Stimulated activated naive CD8-positive, alpha-beta T cell treated with anti-CD3 and anti-CD28 coated beads, Interleukin-15, Interleukin-2, amounts not matched to agents 100 U/mL and 50 U/mL, for 24 hours (primary cell): ENCODE results near the gene XPO6.
A peak's percentile ranks its signal among the peaks of the same experiment; 100 is the strongest.
"Not testable (repeated sequence)": the region's sequence is repeated elsewhere in the genome, so short reads cannot be mapped to it uniquely, and the experiment has no call there.

Source experiments
- ATAC-seq: fragments of 150-1000 bp; cut with Tn5 transposase; one replicate; pipeline ENCODE4 v1.10.0; 2021
- DNase-seq: peaks from one replicate; pipeline ENCODE4 v3.0.0; 2021

XPO6 gene, protein sequence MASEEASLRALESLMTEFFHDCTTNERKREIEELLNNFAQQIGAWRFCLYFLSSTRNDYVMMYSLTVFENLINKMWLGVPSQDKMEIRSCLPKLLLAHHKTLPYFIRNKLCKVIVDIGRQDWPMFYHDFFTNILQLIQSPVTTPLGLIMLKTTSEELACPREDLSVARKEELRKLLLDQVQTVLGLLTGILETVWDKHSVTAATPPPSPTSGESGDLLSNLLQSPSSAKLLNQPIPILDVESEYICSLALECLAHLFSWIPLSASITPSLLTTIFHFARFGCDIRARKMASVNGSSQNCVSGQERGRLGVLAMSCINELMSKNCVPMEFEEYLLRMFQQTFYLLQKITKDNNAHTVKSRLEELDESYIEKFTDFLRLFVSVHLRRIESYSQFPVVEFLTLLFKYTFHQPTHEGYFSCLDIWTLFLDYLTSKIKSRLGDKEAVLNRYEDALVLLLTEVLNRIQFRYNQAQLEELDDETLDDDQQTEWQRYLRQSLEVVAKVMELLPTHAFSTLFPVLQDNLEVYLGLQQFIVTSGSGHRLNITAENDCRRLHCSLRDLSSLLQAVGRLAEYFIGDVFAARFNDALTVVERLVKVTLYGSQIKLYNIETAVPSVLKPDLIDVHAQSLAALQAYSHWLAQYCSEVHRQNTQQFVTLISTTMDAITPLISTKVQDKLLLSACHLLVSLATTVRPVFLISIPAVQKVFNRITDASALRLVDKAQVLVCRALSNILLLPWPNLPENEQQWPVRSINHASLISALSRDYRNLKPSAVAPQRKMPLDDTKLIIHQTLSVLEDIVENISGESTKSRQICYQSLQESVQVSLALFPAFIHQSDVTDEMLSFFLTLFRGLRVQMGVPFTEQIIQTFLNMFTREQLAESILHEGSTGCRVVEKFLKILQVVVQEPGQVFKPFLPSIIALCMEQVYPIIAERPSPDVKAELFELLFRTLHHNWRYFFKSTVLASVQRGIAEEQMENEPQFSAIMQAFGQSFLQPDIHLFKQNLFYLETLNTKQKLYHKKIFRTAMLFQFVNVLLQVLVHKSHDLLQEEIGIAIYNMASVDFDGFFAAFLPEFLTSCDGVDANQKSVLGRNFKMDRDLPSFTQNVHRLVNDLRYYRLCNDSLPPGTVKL

DNA sequence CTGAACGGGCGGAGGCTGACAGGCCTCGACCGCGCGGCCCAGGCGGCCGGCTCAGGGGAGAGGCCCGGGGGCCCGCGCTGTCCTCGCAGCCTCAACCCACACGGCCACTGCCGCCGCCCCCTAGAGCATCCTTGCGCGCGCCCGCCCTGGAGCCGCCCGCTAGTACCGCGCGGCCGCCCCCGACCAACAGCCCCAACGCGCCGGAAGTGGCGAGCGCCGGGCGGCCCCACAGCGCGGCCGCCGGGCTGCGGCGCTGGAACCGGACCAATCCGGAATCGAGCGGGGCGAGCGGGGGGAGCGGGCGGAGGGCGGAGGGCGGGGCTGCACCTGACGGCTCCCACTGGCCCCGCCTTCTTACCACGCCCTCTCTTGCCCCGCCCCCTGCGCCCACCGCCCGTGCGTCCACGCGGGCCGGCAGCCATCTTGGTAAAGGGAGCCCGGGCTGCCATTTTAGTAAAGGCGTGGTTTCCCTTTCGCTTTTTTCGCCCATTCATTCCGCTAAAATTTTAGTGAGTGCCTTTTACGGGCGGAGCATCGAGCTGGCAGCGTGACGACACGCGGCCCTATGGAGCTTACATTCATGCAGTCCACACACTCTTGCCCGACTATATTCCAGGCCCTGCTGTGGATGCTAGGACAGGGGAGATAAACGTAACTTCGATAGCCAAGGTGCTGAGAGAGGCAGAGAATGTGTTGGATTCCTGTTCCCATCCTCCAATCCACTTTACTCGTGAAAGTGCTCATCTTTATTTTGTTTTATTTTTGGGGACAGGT lies at the start of gene XPO6:
Gene XPO6 (minus strand): TSS at position 208 of the 774 bp plus-strand sequence. CDS start 597 bp downstream, outside the sequence.
- ATAC-seq, result peak; percentile 90
- DNase-seq, result peak; percentile 100

- DNase-seq, result no peak
- ATAC-seq, result no peak
Observed at GRCh38 chr16:28260193-28260592, 48.4 kb upstream of the XPO6 start.

DNA sequence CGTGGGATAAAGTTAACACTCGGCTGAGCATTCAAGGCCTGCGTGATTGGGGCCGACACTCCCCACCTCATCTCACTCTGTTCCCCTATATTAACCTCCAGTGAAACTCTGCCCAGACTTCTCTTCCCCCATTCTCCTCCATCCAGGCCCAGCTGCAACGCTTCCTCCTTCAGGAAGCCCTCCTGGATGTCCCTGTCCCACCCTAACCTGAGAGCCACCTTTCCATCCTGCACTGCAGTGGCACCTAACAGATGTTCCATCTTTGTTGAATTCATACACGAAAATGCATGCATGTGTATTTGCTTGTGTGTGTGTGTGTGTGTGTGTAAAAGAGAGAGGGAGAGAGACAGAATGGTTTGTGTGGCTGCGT lies 48.0 kb upstream of the XPO6 start:
- DNase-seq (no peak), ATAC-seq (no peak)

GRCh38 chr16:28259091-28259780 lies 47.5 kb upstream of the XPO6 start:
- no peak for DNase-seq
- no peak for ATAC-seq

DNA sequence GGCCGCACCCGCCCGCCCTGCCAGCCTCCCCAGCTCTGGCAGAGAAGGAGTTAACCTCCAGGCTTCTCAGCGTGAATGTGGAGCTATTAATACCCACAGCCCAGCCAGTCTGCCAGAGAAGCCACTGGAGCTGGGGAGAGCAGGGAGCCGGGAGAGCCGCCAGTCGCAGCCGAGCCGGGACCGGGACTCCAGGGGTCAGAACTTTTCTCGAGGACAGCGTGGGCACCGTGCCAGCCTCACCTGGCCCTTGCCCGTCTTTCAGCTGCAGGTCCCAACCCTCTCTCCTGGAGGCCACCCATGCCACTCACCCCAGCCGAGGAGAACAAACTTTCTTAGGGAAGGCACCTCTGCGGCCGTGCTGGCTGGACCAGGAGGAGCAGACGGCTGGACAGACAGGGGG lies 46.8 kb upstream of the XPO6 start:
- no peak for DNase-seq
- ATAC-seq, result no peak

- DNase-seq (no peak), ATAC-seq (no peak)
Observed at GRCh38 chr16:28257256-28257655, 45.5 kb upstream of the XPO6 start.

DNA sequence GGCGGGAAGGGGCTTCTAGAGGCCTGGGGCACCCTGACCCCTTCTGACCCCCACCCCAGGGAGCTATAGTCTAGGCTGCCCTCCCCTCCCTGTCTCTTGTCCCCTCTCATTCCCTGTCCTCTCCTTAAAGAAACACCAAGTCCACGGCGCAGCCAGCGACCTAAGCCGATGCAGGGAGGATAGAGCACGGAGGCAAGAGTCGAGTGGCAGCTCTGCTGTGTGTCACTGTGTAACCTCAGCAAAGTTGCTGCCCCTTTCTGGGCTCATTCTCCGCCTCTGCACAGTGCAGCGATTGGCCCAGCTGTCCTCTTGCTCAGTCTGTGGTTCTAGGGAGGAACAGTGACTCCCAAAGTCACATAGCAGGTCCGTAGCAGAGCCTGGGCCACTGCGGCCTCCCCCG lies 44.1 kb upstream of the XPO6 start:
- ATAC-seq (peak; percentile 29), DNase-seq (no peak)

GRCh38 chr16:28254158-28254557 lies 42.4 kb upstream of the XPO6 start:
- ATAC-seq (no peak), DNase-seq (no peak)

DNA sequence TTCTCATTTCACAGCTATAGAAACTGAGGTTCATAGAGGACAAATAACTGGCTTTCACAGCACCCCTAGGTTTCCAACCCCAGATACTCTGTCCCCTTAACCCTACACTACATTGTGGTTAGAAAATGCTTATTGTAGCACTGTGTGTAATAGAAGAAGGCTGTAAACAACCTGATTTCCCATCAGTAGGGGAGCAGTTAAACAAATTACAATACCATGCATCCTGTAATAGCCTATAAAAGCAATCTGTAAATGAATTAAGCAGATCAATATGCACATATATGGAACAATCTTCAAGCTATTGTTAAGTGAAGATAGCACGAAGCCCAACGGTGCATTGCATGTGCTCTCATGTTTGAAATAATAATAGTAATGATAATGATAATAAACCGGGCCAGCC lies 39.2 kb upstream of the XPO6 start:
- no peak for DNase-seq
- ATAC-seq, result no peak

DNA sequence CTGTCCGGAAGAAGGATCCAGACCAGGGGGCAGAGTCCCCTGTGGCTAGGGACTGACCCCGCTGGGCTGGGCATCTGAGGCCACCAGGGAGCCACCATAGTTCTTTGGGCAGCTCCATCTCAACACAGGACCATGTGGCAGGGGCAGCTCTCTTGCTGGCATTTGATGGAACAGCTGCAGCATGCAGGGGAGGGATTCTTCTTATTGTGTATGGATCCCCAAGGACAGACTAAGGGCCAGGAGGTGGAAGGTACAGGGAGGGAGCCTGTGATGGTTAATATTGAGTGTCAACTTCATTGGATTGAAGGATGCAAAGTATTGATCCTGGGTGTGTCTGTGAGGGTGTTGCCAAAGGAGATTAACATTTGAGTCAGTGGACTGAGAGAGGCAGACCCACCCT lies 37.7 kb upstream of the XPO6 start:
- not testable (repeated sequence) for ATAC-seq, DNase-seq

GRCh38 chr16:28241924-28242323 lies 30.2 kb upstream of the XPO6 start:
- no peak for DNase-seq
- ATAC-seq, result no peak

- ATAC-seq, result no peak
- DNase-seq, result no peak
Observed at GRCh38 chr16:28237754-28238357, 26.1 kb upstream of the XPO6 start.

GRCh38 chr16:28231763-28232162 lies 20.0 kb upstream of the XPO6 start:
- no peak for ATAC-seq
- no peak for DNase-seq

DNA sequence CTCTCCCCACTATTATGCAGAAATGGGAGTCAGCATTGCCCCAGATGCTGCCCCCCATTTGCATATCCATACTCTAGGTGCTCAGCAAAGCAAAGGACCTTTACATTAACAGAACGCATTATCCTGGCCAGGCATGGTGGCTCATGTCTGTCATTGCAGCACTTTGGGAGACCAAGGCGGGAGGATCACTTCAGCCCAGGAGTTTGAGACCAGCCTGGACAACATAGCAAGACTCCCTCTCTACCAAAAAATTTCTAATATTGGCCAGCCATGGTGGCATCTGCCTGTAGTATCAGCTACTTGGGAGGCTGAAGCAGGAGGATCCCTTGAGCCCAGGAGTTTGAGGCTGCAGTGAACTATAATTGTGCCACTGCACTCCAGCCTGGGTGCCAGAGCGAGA lies 12.1 kb upstream of the XPO6 start:
- ATAC-seq, DNase-seq: not testable (repeated sequence)

DNA sequence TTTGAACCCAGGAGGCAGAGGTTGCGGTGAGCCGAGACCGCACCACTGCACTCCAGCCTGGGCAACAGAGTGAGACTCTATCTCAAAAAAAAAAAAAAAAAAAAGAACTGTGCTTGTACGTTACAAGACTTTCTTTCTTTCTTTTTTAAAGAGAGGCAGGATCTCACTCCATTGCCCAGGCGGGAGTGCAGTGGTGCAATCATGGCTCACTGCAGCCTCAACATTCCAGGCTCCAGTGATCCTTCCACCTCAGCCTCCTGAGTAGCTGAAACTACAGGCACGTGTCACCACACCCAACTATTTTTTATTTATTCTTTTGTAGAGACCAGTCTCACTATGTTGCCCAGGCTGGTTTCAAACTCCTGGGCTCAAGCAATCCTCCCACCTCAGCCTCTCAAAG lies 8.0 kb upstream of the XPO6 start:
- ATAC-seq, DNase-seq: not testable (repeated sequence)

DNA sequence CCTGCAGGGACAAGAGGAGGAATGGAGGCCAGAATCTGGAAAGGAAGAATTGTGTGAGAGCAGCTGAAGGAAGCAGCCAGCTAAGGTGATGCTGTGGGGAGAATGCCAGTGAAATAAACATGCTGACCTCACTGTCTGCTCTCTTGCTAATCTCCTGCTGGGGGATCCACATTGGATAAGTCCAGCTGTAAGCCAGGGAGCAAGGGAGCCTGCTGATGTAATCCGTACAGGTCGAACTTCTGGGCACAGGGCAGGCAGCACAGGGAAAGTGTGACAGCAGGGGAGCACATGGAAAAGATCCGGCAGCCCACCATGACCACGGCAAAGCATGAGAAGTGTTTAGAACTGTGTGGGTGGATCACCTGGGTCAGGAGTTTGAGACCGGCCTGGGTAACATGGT lies 7.5 kb upstream of the XPO6 start:
- DNase-seq (no peak), ATAC-seq (no peak)

- peak; percentile 42 for DNase-seq
- peak; percentile 96 for ATAC-seq
Observed at GRCh38 chr16:28218109-28218508, 6.3 kb upstream of the XPO6 start.

GRCh38 chr16:28217326-28217725 lies 5.6 kb upstream of the XPO6 start:
- DNase-seq, result no peak
- ATAC-seq, result no peak

- ATAC-seq, result no peak
- no peak for DNase-seq
Observed at GRCh38 chr16:28213396-28213795, 1.6 kb upstream of the XPO6 start.

GRCh38 chr16:28212532-28212873 lies 738 bp upstream of the XPO6 start:
- no peak for ATAC-seq
- DNase-seq, result no peak

DNA sequence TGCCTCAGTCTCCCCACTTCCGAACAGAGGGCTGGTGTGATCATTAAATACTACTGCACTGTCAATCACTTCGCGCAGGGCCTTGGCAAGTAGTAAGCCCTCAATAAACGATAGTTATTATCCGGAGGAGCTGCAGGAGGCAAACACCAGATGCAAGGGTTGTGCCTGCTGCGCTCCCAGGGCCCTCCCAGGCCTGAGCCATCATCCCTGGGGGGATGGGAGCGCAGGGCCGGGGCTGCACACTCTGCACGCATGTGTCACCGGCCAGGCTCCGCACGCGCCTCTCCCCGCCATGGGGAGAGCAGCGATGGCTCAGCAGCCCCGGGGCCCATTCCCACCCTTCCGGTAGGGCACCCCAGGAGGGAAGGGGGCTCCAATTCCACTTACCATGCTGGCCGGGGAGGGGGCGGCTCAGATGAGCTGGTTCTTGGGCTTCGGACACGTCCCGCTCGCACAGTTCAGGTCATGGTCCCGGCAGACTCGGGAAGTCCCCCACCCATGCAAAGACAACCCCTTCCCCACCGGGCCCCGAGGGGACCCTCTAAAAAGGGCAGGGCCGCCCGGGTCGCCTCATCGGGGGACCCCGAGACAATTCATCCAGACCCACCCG lies 681 bp downstream of the XPO6 start:
- ATAC-seq (peak; percentile 74), DNase-seq (peak; percentile 82)
